K562 (cell line): ENCODE data around the gene CEP350. TPM values are rescaled to one million over a fixed set of nuclear protein-coding genes. Genes with fewer than 3 reads are reported as not detected.

Experiments
- ADNP ChIP-seq: fragments of 200-800 bp; sonication (Bioruptor generic); IDR thresholded peaks from 2 replicates; pipeline ENCODE4 v1.6.1; 2016; ENCODE audit warnings: missing genetic modification characterization, missing compliant biosample characterization
- ARID1B ChIP-seq: fragments of 450-650 bp; IDR thresholded peaks from 2 replicates; pipeline ENCODE4 v1.6.1; 2016; ENCODE audit warnings: antibody characterized with exemption, mild to moderate bottlenecking, inconsistent platforms
- ARNT ChIP-seq, 2 experiments: fragments of 450-650 bp; IDR thresholded peaks; 2 replicates each; pipeline ENCODE4 v1.6.1; 2016; ENCODE audit warnings: mild to moderate bottlenecking in 1 of 2
- CBFA2T3 ChIP-seq: fragments of 450-650 bp; IDR thresholded peaks from 2 replicates; pipeline ENCODE4 v1.6.1; 2017
- CXXC5 ChIP-seq: fragments of 250-450 bp; sonication (Bioruptor Pico); IDR thresholded peaks from 2 replicates; pipeline ENCODE4 v1.8.0; 2022; ENCODE audit warnings: inconsistent platforms, mild to moderate bottlenecking, moderate library complexity
- DACH1 ChIP-seq: fragments of 450-650 bp; IDR thresholded peaks from 2 replicates; pipeline ENCODE4 v1.6.1; 2018; ENCODE audit not compliant: partially characterized antibody
- DMBX1 ChIP-seq: fragments of 250-450 bp; sonication (Bioruptor Pico); IDR thresholded peaks from 2 replicates; pipeline ENCODE4 v1.8.0; 2022; ENCODE audit warnings: inconsistent platforms, mild to moderate bottlenecking, moderate library complexity, borderline replicate concordance
- DPF2 ChIP-seq: fragments of 450-650 bp; IDR thresholded peaks from 2 replicates; pipeline ENCODE4 v1.6.1; 2016
- ELF4 ChIP-seq: fragments of 450-650 bp; formaldehyde crosslinking; IDR thresholded peaks from 2 replicates; pipeline ENCODE4 v1.4.0; 2022; ENCODE audit warnings: missing genetic modification characterization
- FOXJ2 ChIP-seq: fragments of 200-800 bp; sonication (Bioruptor generic); IDR thresholded peaks from 2 replicates; pipeline ENCODE4 v1.6.1; 2016; ENCODE audit warnings: missing genetic modification characterization, missing compliant biosample characterization
- GATA2 ChIP-seq: sonication (generic); formaldehyde crosslinking; IDR thresholded peaks from 2 replicates; pipeline ENCODE4 v1.4.0; 2020; ENCODE audit warnings: mild to moderate bottlenecking, missing genetic modification reagents
- GMEB1 ChIP-seq: fragments of 250-450 bp; sonication (Bioruptor Pico); IDR thresholded peaks from 2 replicates; pipeline ENCODE4 v1.4.0; 2020; ENCODE audit warnings: mild to moderate bottlenecking
- HDAC2 ChIP-seq: fragments of 450-650 bp; IDR thresholded peaks from 2 replicates; pipeline ENCODE4 v1.6.1; 2016; ENCODE audit warnings: mild to moderate bottlenecking
- KLF16 ChIP-seq: IDR thresholded peaks from 2 replicates; pipeline ENCODE4 v1.6.1; 2016; ENCODE audit warnings: antibody characterized with exemption
- RCOR1 ChIP-seq, 2 experiments: IDR thresholded peaks; 2 replicates each; pipeline ENCODE4 v1.6.1; 2012; ENCODE audit warnings: low read depth in 2 of 2, low read length in 2 of 2, borderline replicate concordance in 1 of 2, improper control_type of control experiment in 1 of 2
- SMARCA5 ChIP-seq: fragments of 450-650 bp; IDR thresholded peaks from 2 replicates; pipeline ENCODE4 v1.6.1; 2016
- ZNF589 ChIP-seq: fragments of 200-800 bp; sonication (Bioruptor generic); IDR thresholded peaks from 2 replicates; pipeline ENCODE4 v1.6.1; 2016; ENCODE audit warnings: low read depth, missing genetic modification characterization, missing compliant biosample characterization
- ZNF644 ChIP-seq: fragments of 200-800 bp; sonication (Bioruptor generic); IDR thresholded peaks from 2 replicates; pipeline ENCODE4 v1.6.1; 2016; ENCODE audit warnings: low read depth, missing genetic modification characterization, missing compliant biosample characterization
- polyA plus RNA-seq, 8 experiments: library from polyadenylated mRNA; depleted of rRNA in 4 of 8; stranded (reverse) in 5 of 8; unstranded in 3 of 8; fragments of >200 nt; fragmentation: Nextera tagmentation in 2 of 8; fragmentation: Illumina TruSeq in 1 of 8; extraction: Ambion mirVana in 2 of 8; extraction: Trizol in 1 of 8; gene quantifications; 2 replicates each; pipeline versions ENCODE4 v1.2.1 to v1.2.3, GENCODE V29; 2011 to 2014; ENCODE audit warnings: inconsistent platforms in 1 of 8, missing spikeins in 1 of 8
- total RNA-seq, 7 experiments: library from RNA; depleted of rRNA in 6 of 7; stranded (reverse); fragments of >200 nt in 6 of 7; fragmentation: Illumina TruSeq in 2 of 7; extraction: Trizol in 2 of 7; gene quantifications; 2 replicates each; pipeline versions ENCODE4 v1.2.1 to v1.2.3, GENCODE V29; 2011 to 2021; ENCODE audit warnings: low replicate concordance in 1 of 7
- TF ChIP-seq, protein P1 (sequence below), 3 experiments: fragments of 200-800 bp in 1 of 3; fragments of 250-450 bp in 1 of 3; fragments of 450-650 bp in 1 of 3; sonication (Bioruptor Pico) in 1 of 3; sonication (Bioruptor generic) in 1 of 3; formaldehyde crosslinking in 1 of 3; IDR thresholded peaks; 2 replicates each; pipeline versions ENCODE4 v1.6.1 to v1.8.0; 2016 to 2022; ENCODE audit warnings: mild to moderate bottlenecking in 2 of 3, missing genetic modification characterization in 2 of 3, missing compliant biosample characterization in 1 of 3, moderate library complexity in 1 of 3
- TF ChIP-seq, protein P2 (sequence below): fragments of 450-650 bp; formaldehyde crosslinking; IDR thresholded peaks from 2 replicates; pipeline ENCODE4 v1.4.0; 2020; ENCODE audit warnings: mild to moderate bottlenecking
- TF ChIP-seq, protein P3 (sequence below): IDR thresholded peaks from 3 replicates; pipeline ENCODE4 v1.6.1; 2011; ENCODE audit warnings: borderline replicate concordance, mild to moderate bottlenecking; ENCODE audit not compliant: insufficient read length, insufficient read depth

CEP350 gene
- total and polyA plus RNA-seq, 9 of the 15 experiments (the other 6 are each of a cell fraction or from before 2014, with no cell fraction given): 8.3 to 64.3 (median 28.0) TPM

DNA sequence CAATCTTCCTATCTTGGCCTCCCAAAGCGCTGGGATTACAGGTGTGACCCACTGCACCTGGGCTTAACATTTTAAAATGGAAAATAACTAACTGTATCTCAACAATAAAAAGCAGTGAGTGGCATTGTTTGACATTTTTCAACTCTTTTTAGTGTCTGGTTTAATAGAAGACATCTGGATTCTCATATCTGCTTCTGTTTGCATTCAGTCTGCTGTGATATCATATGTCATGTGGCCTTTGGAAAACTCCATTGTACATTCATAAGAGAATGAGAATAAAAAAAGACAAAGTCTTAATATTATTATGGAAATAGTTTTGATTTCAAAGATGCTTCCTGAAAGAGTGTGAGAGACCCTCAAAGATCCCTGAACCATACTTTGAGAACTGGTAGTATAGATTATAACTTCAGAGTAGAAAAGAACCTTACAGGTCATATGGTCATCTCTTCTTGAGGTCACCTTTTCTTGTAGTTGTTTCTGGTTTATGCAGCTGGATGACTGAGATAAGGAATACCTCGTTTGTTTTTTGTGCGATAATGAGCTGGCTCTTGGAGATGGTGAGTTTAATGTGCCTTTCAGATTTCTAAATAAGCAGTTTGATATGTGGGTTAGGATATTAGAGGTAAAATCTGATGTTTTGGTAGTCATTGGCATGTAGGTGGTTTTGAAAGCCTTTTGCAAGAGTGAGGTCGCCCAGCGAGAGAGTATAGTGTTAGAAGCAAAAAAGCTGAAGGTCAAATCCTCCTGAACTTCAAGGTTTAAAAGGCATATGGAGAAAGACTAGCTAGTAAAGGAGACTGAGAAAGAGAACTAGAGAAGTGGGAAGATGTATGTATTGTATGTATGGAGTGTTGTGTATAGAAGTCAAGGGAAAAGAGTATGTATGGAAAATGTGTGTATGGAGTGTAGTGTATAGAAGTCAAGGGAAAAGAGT, 17.2 kb downstream of the CEP350 start (continued):
- TF ChIP-seq, protein P1, sequence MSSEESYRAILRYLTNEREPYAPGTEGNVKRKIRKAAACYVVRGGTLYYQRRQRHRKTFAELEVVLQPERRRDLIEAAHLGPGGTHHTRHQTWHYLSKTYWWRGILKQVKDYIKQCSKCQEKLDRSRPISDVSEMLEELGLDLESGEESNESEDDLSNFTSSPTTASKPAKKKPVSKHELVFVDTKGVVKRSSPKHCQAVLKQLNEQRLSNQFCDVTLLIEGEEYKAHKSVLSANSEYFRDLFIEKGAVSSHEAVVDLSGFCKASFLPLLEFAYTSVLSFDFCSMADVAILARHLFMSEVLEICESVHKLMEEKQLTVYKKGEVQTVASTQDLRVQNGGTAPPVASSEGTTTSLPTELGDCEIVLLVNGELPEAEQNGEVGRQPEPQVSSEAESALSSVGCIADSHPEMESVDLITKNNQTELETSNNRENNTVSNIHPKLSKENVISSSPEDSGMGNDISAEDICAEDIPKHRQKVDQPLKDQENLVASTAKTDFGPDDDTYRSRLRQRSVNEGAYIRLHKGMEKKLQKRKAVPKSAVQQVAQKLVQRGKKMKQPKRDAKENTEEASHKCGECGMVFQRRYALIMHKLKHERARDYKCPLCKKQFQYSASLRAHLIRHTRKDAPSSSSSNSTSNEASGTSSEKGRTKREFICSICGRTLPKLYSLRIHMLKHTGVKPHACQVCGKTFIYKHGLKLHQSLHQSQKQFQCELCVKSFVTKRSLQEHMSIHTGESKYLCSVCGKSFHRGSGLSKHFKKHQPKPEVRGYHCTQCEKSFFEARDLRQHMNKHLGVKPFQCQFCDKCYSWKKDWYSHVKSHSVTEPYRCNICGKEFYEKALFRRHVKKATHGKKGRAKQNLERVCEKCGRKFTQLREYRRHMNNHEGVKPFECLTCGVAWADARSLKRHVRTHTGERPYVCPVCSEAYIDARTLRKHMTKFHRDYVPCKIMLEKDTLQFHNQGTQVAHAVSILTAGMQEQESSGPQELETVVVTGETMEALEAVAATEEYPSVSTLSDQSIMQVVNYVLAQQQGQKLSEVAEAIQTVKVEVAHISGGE (CRISPR knock-in tag; IDR thresholded peaks at IDR 0.05): peak in 1 of 3 experiments; percentile 29; a peak in 1 of 6 replicates
- TF ChIP-seq ZNF589 (0 out of 2 replicates have a peak, but pooled peaks have one; percentile 63), FOXJ2 (tag) (peak; percentile 80), CXXC5 (CRISPR knock-in tag) (peak; percentile 61), DPF2 (peak; percentile 99), GMEB1 (CRISPR knock-in tag) (no peak), GATA2 (CRISPR knock-in tag) (peak; percentile 90), ARNT (IDR thresholded peaks at IDR 0.05) (peak; percentile 77 to 89; a peak in 2 of 4 replicates), ADNP (peak; percentile 64; the same call in 1 of the 2 replicates), HDAC2 (peak; percentile 98), KLF16 (peak; percentile 96), DACH1 (peak; percentile 50), RCOR1 (IDR thresholded peaks at IDR 0.05; ENCODE audit: borderline replicate concordance in 1 of 2, low read depth in 2 of 2, low read length in 2 of 2) (peak; percentile 91 to 99), SMARCA5 (peak; percentile 77; the same call in 1 of the 2 replicates), CBFA2T3 (peak; percentile 99), ARID1B (peak; percentile 99), ELF4 (CRISPR knock-in tag) (0 out of 2 replicates have a peak, but pooled peaks have one; percentile 13), DMBX1 (peak; percentile 84), ZNF644 (tag) (peak; percentile 85; the same call in 1 of the 2 replicates)
- TF ChIP-seq, protein P2, sequence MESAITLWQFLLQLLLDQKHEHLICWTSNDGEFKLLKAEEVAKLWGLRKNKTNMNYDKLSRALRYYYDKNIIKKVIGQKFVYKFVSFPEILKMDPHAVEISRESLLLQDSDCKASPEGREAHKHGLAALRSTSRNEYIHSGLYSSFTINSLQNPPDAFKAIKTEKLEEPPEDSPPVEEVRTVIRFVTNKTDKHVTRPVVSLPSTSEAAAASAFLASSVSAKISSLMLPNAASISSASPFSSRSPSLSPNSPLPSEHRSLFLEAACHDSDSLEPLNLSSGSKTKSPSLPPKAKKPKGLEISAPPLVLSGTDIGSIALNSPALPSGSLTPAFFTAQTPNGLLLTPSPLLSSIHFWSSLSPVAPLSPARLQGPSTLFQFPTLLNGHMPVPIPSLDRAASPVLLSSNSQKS (CRISPR knock-in tag): no peak
- TF ChIP-seq, protein P3, sequence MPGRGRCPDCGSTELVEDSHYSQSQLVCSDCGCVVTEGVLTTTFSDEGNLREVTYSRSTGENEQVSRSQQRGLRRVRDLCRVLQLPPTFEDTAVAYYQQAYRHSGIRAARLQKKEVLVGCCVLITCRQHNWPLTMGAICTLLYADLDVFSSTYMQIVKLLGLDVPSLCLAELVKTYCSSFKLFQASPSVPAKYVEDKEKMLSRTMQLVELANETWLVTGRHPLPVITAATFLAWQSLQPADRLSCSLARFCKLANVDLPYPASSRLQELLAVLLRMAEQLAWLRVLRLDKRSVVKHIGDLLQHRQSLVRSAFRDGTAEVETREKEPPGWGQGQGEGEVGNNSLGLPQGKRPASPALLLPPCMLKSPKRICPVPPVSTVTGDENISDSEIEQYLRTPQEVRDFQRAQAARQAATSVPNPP: no peak
